HCT116 (cell line): ENCODE data around the gene PHF5A.

Source experiments
- CEBPB ChIP-seq: IDR thresholded peaks from 2 replicates; pipeline ENCODE4 v1.6.1; 2012; ENCODE audit warnings: low read depth
- CTCF ChIP-seq, 3 experiments: fragments of 200-600 bp in 1 of 3; sonication (generic) in 1 of 3; IDR thresholded peaks in 2 of 3; conservative IDR thresholded peaks in 1 of 3; 2 replicates each; pipeline ENCODE4 v1.5.1; 2012 to 2017; ENCODE audit warnings: low read depth in 2 of 3, low read length in 2 of 3, antibody characterized with exemption in 1 of 3, borderline replicate concordance in 1 of 3, control low read depth in 1 of 3, mild to moderate bottlenecking in 1 of 3, mixed read lengths in 1 of 3, mixed run types in 1 of 3, moderate library complexity in 1 of 3; ENCODE audit not compliant: insufficient read depth in 1 of 3
- EZH2phosphoT487 ChIP-seq: fragments of 200-600 bp; IDR thresholded peaks from 2 replicates; pipeline ENCODE4 v1.6.1; 2018; ENCODE audit warnings: antibody characterized with exemption, borderline replicate concordance
- JUND ChIP-seq: IDR thresholded peaks from 2 replicates; pipeline ENCODE4 v1.6.1; 2012
- POLR2A ChIP-seq: IDR thresholded peaks from 2 replicates; pipeline ENCODE4 v1.7.0; 2011; ENCODE audit warnings: borderline replicate concordance; ENCODE audit not compliant: insufficient read depth, insufficient read length; ENCODE audit errors: extremely low read depth
- RAD21 ChIP-seq: IDR thresholded peaks from 2 replicates; pipeline ENCODE4 v1.6.1; 2012; ENCODE audit warnings: low read depth, mild to moderate bottlenecking
- YY1 ChIP-seq: IDR thresholded peaks from 2 replicates; pipeline ENCODE4 v1.6.1; 2011; ENCODE audit warnings: low read length, low read depth, moderate library complexity, mild to moderate bottlenecking; ENCODE audit not compliant: insufficient replicate concordance; ENCODE audit errors: extremely low read depth

DNA sequence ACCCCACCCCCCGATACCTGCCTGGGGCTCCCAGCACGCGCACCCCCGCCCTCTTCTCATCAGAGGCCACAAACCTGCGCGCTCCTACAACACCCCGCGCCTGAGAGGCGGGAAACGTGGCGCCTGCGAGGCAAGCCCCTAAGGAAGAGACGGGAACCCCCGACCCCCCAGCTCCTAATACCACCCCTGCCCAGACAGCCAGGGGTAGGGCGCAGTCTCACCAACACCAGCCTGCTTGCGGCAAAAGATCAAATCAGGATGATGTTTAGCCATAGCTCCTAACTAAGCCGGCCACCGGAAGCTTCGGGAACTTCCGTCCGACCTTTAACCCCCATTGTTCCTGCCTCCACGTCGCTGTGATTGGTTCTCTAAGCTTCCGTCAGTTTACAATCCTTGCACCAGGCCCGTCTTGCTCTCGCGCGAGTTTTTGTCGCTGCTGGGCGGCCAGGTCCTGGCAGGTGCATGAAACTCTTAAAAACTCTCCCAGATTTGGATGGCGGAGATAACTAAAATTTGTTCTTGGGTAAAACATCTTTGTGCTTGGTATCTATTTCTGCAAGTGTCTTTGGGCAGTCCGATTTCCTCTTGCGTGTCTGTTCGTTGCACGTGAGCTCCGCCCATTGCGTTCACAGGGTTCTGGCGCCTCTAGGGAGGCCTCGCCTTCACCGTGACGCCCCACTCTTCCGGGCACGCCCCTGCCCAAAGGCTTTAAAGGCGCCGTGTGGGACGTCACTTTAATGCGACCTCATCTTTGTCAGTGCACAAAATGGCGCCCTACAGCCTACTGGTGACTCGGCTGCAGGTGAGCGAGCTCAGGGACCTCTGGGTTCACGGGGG is at the start of gene PHF5A, which contains the start of gene ACO2:
- TF ChIP-seq RAD21 (no peak), CTCF (IDR thresholded peaks at IDR 0.05 in 2 of 3, conservative IDR thresholded peaks at IDR 0.05 in 1 of 3; ENCODE audit: borderline replicate concordance in 1 of 3, insufficient read depth in 1 of 3, low read depth in 2 of 3, low read length in 2 of 3) (no peak), POLR2A (peak; percentile 40), EZH2phosphoT487 (no peak), JUND (no peak; the same call in 1 of the 2 replicates), YY1 (peak; percentile 98), CEBPB (no peak)
